Stimulated activated CD8-positive, alpha-beta memory T cell treated with anti-CD3 and anti-CD28 coated beads, Interleukin-4, amount 100 ng/mL, for 4 hours (primary cell): Measurements from ENCODE around the gene EPHA2.

ENCODE experiments used
- DNase-seq, 2 donors: peaks; one replicate each; pipeline ENCODE4 v3.0.0-alpha.2; 2020; ENCODE audit warnings: low read depth in 2 of 2, low spot score in 1 of 2

Gene EPHA2

GRCh38 chr1:16151196-16151994 lies 4.5 kb downstream of the EPHA2 start:
- DNase-seq = no peak

GRCh38 chr1:16150508-16150907 lies 5.4 kb downstream of the EPHA2 start:
- no peak for DNase-seq

- no peak for DNase-seq
Measured at GRCh38 chr1:16149702-16150488, 6.0 kb downstream of the EPHA2 start.

GRCh38 chr1:16149146-16149545 lies 6.7 kb downstream of the EPHA2 start:
- no peak for DNase-seq

- DNase-seq = no peak
Measured at GRCh38 chr1:16148329-16149092, 7.4 kb downstream of the EPHA2 start.

- no peak for DNase-seq
Measured at GRCh38 chr1:16147156-16147926, 8.5 kb downstream of the EPHA2 start.

- DNase-seq = no peak
Measured at GRCh38 chr1:16146279-16147155, 9.4 kb downstream of the EPHA2 start.

GRCh38 chr1:16145662-16146278 lies 10.1 kb downstream of the EPHA2 start:
- no peak for DNase-seq

- no peak for DNase-seq
Measured at GRCh38 chr1:16145030-16145661, 10.7 kb downstream of the EPHA2 start.

- no peak for DNase-seq
Measured at GRCh38 chr1:16144325-16145029, 11.4 kb downstream of the EPHA2 start.

- no peak for DNase-seq
Measured at GRCh38 chr1:16143566-16144324, 12.1 kb downstream of the EPHA2 start.

- DNase-seq = no peak
Measured at GRCh38 chr1:16143005-16143565, 12.8 kb downstream of the EPHA2 start.

GRCh38 chr1:16142383-16142995 lies 13.4 kb downstream of the EPHA2 start:
- DNase-seq = no peak

GRCh38 chr1:16141573-16142336 lies 14.1 kb downstream of the EPHA2 start:
- DNase-seq = no peak

- no peak for DNase-seq
Measured at GRCh38 chr1:16140068-16140596, 15.7 kb downstream of the EPHA2 start.

- DNase-seq = no peak
Measured at GRCh38 chr1:16139473-16139962, 16.4 kb downstream of the EPHA2 start.
